ENCODE measurements around the gene FGFBP3. TPM values are rescaled to one million over a fixed set of nuclear protein-coding genes. Genes with fewer than 3 reads are reported as not detected.
A peak's percentile ranks its signal among the peaks of the same experiment; 100 is the strongest.

The FGFBP3 gene
- total and polyA plus RNA-seq, 2 donors (not counting 3 experiments of a cell fraction or from before 2014, with no cell fraction given): 0.11 to 0.38 TPM

- H2AFZ ChIP-seq (ENCODE audit: low read depth, low read length): no peak overlapping the region
- no peaks in the 10 kb centered on the region for H3K9me1 ChIP-seq (replicated peaks; ENCODE audit: control insufficient read depth, extremely low read depth, insufficient read depth, low read length)
- no peak for TF ChIP-seq MAX (IDR thresholded peaks at IDR 0.05; ENCODE audit: insufficient read depth, insufficient read length)
- no peak for TF ChIP-seq FOS (IDR thresholded peaks at IDR 0.05; ENCODE audit: borderline replicate concordance, insufficient read depth, low read length)
- no peak for TF ChIP-seq GATA2 (IDR thresholded peaks at IDR 0.05; ENCODE audit: insufficient read depth, insufficient read length, low read depth, low read length)
- no peak for TF ChIP-seq MYC (IDR thresholded peaks at IDR 0.05; ENCODE audit: low read depth, low read length)
- TF ChIP-seq CTCF (IDR thresholded peaks at IDR 0.05; ENCODE audit: extremely low read depth in 1 of 2, insufficient read depth in 1 of 2, low read depth in 1 of 2, low read length in 2 of 2): peak; percentile 21 to 46
- no peak for TF ChIP-seq POLR2A (IDR thresholded peaks at IDR 0.05; ENCODE audit: low read depth, low read length)
- no peak for TF ChIP-seq EZH2 (IDR thresholded peaks at IDR 0.05; ENCODE audit: borderline replicate concordance, low read depth, low read length, severe bottlenecking)
- TF ChIP-seq POLR2AphosphoS5 (IDR thresholded peaks at IDR 0.05; ENCODE audit: insufficient read depth, low read depth, low read length): no peak
- TF ChIP-seq JUN (IDR thresholded peaks at IDR 0.05; ENCODE audit: borderline replicate concordance, insufficient read depth, insufficient read length, low read depth): no peak
- no peaks in the 10 kb centered on the region for H3K79me2 ChIP-seq (ENCODE audit: control insufficient read depth, insufficient read depth, low read length)
- CTCF ChIA-PET: interaction anchor here (0.9 to 1.9 kb wide), 13 partner anchors 8 to 558 kb away, joined by 3 to 31 read pairs (median 3); partner anchors contain the start of genes BTAF1 and FGFBP3
- no peaks in the 10 kb centered on the region for H3K27me3 ChIP-seq (ENCODE audit: control insufficient read depth in 2 of 2, insufficient read depth in 2 of 2, low read length in 2 of 2)
- dilution Hi-C loops (cut with MboI; ENCODE audit: extremely low pct_ligation_motif_present, low sequenced_read_pairs) (no loop called here), intact Hi-C loops (cut with micrococcal nuclease) (loop anchor here (1.0 to 5.0 kb wide), 2 partner anchors 56 to 576 kb away; no protein-coding TSS in a partner anchor)
- POLR2A ChIA-PET: no interaction called here
- H3K4me2 ChIP-seq (ENCODE audit: insufficient read depth, low read length): no peak overlapping the region
- no peaks in the 10 kb centered on the region for H3K4me1 ChIP-seq (ENCODE audit: control insufficient read depth, extremely low read depth, insufficient read depth, low read length)
- no peaks in the 10 kb centered on the region for H4K20me1 ChIP-seq (replicated peaks; ENCODE audit: control insufficient read depth, extremely low read depth, insufficient read depth, low read length)
- FAIRE-seq (no peak), DNase-seq (ENCODE audit: low read depth, low spot score) (peak; percentile 37)
- H3K27ac ChIP-seq (ENCODE audit: insufficient read depth, low read depth, low read length): no peak overlapping the region
- H3K4me3 ChIP-seq (replicated peaks in 1 of 3; ENCODE audit: insufficient read depth in 1 of 3, low read depth in 1 of 3, low read length in 3 of 3): no peak overlapping the region
- no peak overlapping the region for H3K9ac ChIP-seq (replicated peaks; ENCODE audit: extremely low read depth, insufficient read depth, low read length)
- no TSS peak for BruUV-seq (replicated peaks)
- H3K9me3 ChIP-seq (replicated peaks; ENCODE audit: control insufficient read depth, insufficient read depth, low read length): no peaks in the 10 kb centered on the region
- H3K36me3 ChIP-seq (ENCODE audit: control insufficient read depth in 2 of 2, extremely low read depth in 1 of 2, insufficient read depth in 2 of 2, low read length in 2 of 2): peaks cover 6 to 17% of the 10 kb centered on the region in 2 experiments
Measured at GRCh38 chr10:91856637-91857036, 52.6 kb downstream of the FGFBP3 start.

Small RNA genes lying within 50 kb of the gene (small RNA-seq; reads per million reads assigned to genes)
- not detected for gene AL359198.2 (ENCODE audit: insufficient read depth, insufficient read length, low read depth, low replicate concordance)

Other genes with a start within 250 kb of the FGFBP3 start
- 33.3 and 34.0 TPM in 2 replicates for gene TNKS2, start 111.1 kb downstream of the FGFBP3 start, total RNA-seq
- gene TNKS2, start 111.1 kb downstream of the FGFBP3 start, polyA plus RNA-seq: 10.9 and 13.6 TPM in 2 replicates
- 21.3 and 23.1 TPM in 2 replicates for gene BTAF1, start 14.3 kb upstream of the FGFBP3 start, total RNA-seq
- gene BTAF1, start 14.3 kb upstream of the FGFBP3 start, polyA plus RNA-seq: 8.5 and 9.9 TPM in 2 replicates

Measured in endothelial cell of umbilical vein (primary cell).